Kidney tubule cell (primary cell): Measurements from ENCODE around the gene SSRP1.
"Not testable (repeated sequence)": the region's sequence is repeated elsewhere in the genome, so short reads cannot be mapped to it uniquely, and the experiment has no call there.

ENCODE experiments used
- DNase-seq: peaks from one replicate; pipeline ENCODE4 v3.0.0-alpha.2; 2018; ENCODE audit warnings: low spot score

SSRP1 gene

DNA sequence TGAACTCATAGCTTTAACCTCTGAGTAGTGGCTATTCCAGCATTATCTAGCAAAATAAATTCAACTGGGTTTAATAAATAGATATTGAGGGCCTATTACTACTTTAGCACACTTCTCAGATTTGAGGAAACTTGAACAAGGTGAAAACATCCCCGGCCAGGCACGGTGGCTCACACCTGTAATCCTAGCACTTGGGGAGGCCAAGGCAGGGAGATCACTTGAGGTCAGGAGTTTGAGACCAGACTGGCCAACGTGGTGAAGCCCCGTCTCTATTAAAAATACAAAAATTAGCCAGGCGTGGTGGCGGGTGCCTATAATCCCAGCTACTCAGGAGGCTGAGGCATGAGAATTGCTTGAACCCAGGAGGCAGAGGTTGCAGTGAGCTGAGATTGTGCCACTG lies 1.2 kb upstream of the SSRP1 start:
- DNase-seq: not testable (repeated sequence)

DNA sequence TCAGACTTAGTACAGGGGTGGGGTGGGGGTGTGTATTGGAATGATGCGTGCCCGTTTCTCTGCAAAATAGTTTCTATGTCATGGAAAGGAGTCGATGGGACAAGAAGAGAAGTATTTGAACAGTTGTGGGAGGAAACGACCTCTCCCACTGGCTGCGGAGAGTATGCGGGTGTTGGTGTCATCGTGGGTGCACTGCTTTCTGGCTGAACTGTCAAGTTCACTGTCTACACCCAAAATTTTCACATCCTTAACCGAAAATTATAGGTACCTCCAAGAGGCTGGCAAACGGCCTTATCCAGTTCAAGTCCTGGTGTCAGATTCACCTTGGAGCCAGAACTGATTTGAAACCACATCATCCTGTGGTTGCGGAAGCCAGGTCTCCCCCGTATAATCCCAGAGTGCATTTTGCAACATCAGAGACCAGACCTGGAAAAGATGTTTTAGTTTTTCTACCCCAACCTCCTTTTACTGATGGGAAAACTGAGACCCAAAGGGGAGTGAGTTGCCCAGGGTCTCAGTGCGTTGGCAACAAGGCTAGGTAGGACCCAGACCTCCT lies 497 bp upstream of the SSRP1 start:
- DNase-seq: no peak

DNA sequence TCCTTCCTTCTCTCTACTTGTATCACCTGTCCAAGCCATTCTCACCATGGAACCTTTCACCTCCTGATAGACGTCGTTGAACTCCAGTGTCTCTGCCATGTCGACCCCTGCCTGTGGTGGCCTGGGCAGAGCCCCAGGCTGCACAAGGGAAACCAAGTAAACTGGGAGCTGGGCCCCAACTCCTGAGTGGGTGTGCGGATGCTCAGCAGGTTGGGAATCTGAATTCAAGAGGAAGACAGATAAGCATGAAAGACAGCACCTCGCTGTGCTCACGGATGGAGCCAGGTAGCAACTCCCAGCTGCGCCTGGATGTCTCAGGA lies 709 bp downstream of the SSRP1 start:
- no peak for DNase-seq

DNA sequence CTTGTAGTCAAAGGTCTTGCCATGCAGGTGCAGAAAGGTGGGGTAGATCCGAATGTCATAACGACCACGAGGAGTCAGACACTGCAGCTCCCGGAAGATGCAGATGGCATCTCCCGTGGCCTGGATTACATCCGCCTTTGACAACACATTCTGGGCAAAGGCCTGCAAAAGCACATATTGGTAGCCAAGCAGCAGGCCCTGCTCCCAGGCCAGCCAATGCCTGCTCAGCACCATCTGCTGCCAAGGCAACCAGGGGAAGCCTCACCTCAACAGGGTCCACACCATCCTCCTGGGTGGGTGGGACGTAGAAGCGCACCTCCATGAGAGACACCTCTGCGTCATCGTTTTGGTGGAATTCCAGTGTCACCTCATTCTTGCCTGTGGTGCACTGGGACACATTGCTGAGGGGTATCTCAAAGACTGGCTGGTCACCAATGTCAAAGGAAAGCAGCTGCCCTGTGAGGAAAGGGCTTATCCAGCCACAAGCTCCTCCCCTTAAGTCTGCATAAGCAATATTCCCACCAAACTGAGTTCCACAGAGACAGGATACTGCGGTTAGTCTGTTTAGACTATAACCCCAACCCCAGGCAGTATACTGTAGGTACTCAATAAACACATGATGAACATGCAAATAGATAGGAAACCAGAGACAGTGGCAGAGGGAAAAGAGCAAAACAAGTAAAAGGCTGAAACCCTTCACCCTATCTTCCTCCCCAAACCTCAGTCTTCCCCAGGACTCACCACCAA lies 2.8 kb downstream of the SSRP1 start:
- DNase-seq: no peak

DNA sequence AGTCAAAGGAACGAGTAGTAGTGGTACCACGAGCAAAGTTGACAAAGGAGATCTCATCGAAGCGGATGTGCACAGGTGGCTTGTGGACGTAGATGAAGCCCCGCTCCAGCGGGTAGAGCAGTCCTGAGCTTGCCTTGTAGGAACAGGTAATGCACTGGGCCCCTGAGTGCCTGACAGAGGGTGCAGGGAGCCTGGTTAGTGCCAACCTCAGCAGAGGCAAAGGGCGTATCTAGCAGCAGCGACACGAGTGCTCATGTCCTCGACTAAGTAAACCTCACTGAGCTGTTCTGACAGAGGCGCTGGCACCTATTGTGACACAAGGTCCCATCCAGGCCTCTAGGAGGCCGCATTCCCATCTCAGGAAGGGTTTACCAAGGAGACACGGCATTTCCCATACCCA lies 4.0 kb downstream of the SSRP1 start:
- no peak for DNase-seq

DNA sequence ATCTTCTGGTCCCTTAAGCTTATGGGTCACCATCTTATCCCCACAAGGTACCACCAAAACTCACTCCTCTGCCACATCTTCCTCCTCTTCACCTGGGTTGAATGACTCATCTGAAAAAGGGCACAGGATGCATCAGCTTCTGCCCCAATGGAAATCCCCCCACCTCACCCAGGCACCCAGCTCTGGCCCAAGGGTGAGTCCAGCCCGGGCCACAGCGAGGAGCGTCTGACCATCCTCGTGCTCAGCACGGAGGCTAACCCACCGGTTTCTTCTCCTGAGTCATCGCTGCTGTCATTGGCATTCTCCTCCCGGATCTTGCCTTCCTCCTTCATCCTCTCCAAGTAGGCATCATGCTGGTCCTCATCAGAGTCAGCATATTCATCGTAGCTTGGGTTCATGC lies 5.7 kb downstream of the SSRP1 start:
- DNase-seq: no peak

DNA sequence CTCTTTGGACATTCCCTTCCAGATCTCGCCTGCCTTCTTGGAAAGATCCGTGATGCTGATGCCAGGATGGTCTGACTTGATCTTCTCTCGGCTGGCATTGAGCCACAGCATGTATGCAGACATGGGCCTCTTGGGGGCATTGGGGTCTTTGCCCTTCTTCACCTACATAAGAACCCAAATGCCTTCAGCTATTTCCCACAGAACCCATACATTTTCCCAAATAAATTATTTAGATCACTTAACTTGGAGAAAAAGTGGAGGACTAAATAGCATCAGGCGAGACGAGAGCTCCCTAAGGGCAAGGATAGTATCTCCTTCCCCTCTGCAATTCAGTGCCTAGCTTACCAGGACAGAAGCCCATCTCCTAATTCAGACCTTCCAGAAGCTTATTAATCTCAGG lies 8.0 kb downstream of the SSRP1 start:
- DNase-seq: no peak

DNA sequence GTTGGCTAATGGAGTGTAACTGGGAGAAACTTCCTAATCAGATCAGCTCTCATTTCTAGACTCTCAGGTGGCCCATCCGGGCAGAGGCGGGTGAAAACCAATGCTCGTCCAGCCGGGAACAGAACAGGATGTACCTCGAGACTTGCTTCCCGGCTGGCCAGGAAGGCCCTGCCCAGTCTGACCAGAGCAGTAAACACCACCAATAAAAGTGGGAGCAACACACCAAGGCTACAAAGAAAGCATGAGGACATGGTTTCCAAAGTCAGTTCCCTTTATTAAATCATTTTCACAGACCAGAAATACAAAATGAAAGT lies 10.0 kb downstream of the SSRP1 start:
- DNase-seq: peak; percentile 96

DNA sequence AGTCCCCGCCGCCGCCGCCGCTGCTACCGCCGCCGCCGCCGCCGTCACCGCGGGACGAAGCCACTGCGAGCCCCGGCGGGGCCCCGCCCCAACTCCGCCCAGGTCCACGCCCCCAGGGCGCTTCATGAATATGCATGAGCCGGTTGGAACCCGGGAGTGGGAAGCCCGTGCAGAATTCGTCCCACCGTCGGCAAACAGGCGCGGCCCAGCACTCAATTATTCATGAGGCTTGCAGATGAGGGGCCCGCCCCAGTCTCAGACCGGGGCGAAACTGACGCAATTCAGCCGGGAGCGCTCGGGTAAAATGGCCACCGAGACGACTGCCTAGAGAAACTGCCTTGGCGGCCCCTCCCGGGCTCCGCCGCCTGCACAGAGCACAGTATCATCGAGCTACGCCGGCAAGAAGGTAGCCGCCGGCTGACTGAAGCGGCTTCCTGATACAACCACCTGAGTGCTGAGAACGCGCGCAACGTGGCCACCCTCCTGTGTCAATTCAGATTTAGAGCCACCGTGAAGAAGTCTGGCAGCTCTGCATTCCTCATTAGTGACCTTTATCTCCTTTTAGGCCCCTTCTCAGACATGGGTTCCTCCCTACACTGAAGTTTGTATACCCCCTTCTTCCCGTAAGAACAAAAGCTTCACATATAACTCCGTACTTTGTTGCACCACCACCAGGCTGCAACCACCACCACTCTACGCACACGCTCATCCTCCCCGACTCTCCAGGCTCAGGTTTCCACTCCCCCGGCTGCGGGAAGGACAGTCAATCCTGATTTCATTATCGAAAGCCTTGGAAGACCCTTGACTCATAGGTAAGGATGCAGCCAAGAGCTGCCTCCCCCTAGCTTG lies 10.6 kb downstream of the SSRP1 start, which contains the start of gene TNKS1BP1:
Gene TNKS1BP1 (minus strand): TSS at position 67 of the 849 bp plus-strand sequence. CDS start 3,067 bp downstream, outside the sequence.
- peak; percentile 96 for DNase-seq

DNA sequence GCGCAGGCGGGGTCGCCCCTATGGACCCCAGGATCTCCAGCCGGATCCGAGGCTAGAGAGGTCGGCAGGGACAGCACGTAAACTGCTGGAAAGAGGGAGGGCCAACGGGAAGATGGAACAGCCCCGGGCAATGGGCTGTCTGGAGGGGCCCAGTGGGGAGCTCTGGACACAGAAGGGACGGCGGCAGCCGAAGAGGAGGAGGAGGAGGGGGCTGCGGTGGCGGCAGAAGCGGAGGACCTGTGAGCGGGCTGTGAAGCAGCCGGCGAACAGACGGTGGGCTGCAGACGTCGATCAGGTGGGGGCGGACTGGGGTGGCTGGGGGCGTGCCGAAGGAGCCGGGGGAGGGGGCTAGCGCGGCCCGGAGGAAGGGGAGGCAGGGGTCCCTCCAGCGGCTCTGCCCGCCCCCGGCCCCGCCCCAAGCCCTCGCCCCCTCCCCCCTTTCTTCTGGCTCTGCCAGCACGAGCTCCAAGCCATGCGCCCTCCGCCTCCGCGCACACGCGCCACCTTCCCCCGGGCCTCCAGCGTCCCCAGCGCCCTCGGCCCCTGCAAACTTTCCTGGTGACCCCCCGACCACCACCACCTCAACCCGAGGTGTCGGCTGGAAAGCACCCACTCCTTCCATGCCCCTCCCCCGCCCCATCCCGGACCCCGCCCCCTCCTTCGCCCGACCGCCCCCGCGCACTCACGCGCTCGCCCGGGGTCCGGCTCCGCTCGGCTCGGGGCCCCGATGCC lies 11.4 kb downstream of the SSRP1 start:
- peak; percentile 41 for DNase-seq

DNA sequence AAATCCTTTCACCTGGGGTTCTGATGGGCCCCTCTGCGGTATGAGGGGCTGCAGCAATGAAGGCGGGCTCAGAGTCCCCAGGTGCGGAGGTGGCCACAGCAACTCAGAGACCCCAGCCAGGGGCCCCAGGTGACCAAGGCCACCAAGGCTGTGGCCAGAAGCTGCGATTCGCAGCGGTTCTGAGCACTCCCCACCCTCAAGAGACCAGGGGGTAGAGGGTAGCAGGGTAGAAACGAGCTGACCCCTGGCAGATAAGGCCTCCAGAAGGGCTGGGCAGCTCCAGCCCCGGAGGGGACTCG lies 11.9 kb downstream of the SSRP1 start:
- no peak for DNase-seq

DNA sequence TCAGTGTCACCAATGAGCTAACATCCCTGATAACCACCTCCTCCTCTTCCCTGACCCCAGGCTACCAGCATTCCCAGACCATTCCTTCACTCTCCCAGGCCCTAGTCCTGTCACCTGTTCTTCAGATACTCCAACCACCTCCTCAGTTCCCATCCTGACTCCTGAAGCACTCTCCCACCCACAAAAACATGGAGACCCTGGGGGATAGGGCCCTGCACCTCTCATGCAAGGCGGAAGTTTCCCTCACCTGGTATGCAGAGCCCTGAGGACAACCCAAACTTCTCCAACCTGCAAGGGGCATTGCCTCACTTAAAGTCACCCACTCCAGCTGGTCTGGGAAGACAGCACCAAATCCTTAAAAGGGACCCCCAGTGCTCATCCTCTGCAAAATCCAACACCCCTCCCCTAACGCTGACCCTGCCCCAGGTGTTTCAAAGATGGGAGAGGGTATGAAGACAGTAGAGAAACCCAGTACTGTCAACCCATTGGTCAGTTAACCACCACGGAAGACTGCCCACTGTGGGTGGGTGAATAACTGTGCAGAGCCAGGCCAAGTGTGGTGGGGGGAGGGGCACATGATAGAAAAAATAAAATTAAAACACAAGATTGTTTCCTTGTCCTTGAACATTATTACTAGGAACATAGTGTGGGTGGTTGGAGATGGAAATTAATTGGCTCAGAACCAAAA lies 12.4 kb downstream of the SSRP1 start:
- DNase-seq: peak; percentile 36

DNA sequence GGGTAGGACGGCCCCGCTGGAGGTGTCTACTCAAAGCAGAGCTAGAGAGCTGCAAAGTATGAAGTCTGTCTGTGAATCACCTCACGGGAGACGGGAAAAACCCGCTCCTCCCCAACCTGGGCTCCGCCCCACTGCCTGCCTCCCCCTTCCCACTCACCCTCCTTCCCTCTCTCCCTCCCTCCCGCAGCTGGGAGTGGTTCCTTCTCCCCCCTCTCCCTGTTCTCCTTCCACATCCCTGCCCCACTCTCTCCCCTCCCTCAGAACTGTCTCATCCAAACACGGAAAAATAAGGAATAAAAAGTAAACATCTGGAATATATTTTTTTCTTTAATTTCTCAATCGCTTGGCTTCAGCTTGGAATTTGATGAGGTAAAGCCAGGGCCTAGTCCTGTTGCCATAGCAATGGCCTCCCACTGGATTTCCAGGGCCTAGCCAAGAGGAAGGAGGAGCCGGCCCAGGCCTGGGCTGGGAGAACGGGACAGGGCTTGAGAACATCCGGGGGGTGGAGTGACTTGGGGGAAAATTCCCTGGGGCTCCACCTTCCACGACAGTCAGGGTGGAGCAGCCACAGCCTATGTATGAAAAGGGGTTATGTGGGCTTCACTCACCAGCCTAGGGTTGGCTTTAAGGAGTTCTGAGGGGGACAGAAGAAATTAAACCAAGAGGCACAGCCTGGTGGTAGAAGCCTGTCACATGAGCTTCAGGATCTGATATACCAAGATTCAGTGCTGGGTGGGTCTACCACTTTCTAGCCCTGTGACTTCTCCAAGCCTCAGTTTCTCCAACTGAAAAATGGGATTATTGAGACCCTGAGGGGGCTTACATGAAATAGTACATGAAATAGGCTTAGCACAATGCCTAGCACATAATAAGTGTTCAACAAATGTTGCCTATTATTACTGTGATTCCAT lies 13.2 kb downstream of the SSRP1 start:
- DNase-seq: peak; percentile 97

DNA sequence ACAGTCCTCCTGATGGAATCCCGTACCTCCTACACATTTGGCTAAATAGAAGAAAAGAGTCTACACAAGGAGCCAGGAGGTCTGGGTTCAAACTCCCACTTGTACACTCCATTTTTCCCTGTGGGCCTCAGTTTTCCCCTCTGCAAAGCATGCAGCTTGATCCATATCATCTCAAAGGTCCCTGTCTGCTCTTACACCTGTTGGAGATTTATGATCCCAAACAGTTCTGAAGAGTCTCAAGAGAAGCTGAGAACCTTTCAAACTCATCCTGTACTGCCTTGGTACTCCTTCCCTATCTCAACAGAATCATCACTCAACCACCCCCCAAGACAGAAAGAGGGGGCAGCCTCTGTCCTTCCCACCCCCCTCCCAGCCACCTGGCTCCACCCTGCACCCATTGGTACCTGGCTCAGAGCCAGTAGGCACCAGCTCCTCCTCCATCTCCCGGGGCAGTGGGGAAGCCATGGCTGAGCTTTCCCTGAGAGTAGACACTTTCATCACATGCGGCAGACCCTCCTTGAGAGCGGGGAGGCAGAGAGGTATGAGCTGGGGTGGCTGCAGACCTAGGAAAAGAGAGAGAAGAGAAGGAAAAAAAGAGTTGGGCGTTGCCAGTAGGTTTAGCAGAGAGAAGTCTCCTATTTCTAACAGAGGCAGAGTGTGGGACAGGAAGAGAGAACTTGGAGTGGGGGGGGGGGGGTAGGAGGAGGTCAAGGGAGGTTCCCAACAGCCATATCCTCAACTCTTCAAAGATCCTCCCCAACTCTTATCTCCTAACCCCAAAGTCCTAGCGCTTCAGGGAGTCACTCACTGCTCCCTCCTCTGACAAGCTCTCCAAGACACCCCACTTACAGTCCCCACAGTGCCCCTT lies 14.1 kb downstream of the SSRP1 start:
- DNase-seq: peak; percentile 53

DNA sequence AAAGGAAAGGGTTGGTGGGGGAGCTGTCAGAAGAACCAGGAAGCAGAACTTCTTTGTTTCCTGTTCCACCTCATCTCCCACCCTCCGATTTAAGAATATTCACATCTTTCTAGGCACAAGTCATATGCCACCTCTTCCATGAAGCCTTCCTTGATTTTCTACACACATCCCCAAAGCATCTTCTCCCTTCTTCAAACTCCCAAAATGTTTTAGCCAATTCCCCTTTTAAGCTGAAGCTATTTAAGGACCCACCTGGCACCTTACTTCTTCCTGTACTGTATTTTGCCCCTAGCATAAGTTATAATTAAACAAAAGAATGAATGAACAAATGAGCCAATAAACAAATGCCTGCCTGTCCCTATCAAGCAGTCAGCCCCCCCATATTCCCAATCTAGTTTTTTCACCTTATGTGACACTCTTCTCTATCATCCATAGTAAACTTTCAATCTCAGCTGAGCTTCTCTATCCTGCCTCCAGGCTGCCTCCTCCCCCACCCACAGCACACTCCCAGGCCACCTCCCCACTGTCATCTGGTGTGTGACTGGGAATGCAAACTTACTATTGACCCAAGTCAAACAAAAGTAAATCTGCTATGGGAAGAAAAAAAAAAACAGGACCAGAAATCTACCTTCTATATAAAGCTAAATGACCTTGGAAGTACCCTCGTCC lies 14.8 kb downstream of the SSRP1 start:
- DNase-seq: no peak

DNA sequence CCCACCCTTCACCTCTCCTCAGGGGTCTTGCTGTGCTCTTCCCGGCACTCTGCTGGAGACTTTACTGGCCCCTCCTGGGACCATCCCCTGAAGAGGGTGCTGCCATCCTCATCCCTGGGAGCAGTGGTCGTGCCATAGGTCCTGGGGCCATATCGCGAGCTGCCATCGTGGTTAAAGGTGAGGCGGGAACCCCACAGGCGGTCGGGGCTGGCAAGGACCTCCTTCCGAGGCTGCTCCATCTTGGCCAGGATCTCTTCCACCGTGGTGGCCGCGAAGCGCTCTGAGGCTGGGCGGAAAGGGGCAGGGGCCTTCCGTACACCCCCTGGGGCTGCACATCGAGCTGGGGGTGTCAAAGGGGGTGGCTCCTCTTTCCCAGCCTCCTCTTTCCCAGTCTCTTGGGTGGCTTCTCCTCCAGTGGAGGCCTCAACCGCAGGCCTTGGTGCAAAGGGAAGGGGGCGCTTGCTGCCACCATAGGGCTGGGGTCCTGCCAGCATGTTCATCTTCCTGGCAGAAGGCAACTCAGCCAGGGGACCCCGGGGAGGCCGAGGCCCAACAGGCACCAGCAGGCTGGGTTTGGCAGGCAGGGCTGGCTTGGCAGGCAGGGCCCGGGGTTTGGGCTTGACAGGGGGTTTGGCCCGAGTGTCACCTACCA lies 15.5 kb downstream of the SSRP1 start:
- DNase-seq: no peak

DNA sequence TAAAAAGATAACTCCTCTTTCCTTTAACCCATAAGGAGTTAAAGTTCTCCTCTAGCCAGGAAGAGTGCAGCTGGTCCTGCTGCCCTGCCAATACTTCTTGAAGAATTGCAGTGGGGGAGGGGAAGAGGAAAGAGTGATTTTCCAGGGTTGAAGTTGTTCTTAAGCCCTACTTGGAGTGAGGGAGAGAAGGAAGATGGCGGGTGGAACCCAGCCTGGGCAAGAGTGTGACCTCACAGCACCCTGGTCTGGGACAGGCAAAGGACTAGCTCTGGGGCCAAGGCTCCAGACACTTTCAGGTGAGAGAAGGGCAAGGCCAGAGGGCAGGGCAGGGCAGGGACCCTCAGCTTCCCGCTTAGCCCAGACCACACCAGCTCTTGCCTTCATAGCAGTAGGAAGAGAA lies 17.5 kb downstream of the SSRP1 start:
- no peak for DNase-seq

DNA sequence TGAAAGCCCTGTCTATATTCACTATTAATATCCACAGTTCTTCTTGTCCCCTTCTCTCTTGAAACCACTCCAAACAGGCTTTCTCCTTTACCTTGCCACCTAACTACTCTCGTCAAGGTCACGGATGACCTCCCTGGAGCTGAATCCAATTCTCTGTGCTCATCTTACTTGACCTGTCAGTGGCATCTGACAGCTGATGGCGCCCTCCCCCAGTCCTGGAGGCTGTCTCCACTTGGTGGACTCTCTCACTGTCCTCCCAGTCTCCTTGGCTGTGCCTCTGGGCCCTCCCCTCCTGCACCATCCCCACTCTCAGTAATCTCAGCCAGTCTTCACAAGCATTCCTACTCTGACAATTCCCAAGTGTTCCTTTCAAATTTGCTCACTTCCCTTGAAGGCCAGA lies 19.7 kb downstream of the SSRP1 start:
- no peak for DNase-seq

DNA sequence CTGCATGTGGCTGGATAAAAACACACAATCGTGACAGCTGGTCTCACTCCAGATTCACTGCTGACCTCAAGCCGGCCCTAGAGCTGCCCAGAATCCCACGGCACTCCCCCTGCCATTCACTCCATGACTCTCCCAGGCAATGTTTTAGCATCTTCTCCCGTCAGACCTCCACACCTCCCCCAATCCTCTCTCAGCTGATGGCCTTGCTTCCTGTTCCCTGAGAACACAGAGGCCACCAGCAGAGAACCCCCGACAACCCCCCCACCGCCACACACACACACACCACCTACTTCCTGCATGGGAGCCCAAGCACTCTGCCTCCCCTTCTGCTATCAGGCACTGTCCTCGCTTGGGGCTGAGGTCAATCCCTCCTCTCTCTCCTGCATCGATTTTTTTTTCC lies 20.2 kb downstream of the SSRP1 start:
- DNase-seq: no peak
